ENCODE results near the gene CTSL.

The CTSL gene

GRCh38 chr9:87725900-87726709 lies at the start of gene CTSL:
Gene CTSL (plus strand): TSS chr9:87726119. CDS start chr9:87727604, 1,485 bp downstream.
- ATAC-seq, result peak; percentile 67 to 79

DNA sequence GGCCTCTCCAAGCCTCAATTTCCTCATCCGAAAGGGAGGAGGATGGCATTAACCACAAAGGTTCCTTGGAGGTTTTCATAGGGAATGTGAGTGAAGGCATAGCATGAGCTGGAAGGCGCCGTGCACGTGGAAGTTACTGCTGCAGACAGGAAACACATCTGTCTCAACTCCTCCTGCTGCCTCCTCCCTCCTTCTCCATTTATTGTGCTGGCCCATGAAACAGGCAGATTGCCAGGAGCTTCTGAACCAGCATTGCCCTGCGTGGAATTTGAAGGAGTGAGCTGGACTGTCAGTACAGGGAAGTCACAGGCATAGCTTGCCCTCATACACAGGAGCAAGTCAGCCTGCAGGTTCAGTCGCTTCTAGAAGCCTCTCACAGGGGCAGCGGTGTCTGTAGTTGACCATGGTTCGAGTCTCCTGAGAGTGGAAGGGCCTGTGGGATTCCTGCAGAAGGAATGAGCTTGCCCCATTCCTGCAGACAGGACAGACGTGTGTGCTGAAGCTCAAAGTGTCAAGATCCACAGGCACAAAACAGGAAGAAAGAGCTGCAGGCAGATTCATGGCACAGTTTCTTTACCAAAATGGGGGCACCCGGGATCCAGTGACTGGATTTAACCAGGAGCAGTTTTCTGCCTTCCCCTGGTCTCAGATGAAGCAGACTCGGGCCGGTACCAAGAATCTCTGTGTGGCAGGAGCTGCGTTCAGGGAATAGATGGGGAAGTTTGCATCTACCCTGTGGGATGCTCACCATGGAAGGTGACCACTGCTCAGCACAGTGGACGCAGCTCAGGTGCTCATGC lies 48.7 kb upstream of the CTSL start:
- no peak for ATAC-seq

GRCh38 chr9:87677776-87678587 lies 47.9 kb upstream of the CTSL start:
- ATAC-seq, result no peak

- ATAC-seq, result no peak
These were observed 47.1 kb upstream of the CTSL start for GRCh38 chr9:87678650-87679355.

DNA sequence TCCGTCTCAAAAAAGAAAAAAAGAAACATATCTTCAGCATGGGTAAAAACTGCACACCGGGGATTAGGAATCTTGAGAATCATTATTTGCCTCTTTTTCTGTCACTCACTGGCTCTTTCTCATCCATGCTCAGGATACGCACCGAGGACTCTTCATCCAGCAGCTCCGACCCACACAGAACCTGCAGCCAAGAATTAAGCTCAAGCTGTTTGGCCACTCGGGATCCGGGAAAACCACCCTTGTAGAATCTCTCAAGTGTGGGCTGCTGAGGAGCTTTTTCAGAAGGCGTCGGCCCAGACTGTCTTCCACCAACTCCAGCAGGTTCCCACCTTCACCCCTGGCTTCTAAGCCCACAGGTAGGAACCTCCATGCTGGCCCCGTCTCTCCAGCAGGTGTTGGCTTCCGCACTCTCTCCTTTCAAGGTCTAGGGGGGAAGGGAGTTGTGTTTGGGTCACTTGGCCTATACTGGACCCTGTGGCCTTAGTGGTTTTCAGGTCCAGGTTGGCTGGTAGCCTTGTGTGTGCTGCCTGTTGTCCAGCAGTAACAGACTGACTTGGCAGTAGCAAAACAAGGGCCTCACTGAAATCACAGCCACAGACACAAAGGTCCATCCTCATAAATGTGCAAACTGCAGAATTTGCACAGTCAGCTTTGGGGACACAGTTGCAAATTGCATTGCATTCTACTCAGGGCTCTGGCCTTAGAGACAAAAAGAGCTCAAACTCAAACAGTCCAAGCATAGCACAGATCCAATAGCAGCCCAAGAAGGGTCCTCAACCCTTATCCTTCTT lies 44.5 kb upstream of the CTSL start:
- no peak for ATAC-seq

DNA sequence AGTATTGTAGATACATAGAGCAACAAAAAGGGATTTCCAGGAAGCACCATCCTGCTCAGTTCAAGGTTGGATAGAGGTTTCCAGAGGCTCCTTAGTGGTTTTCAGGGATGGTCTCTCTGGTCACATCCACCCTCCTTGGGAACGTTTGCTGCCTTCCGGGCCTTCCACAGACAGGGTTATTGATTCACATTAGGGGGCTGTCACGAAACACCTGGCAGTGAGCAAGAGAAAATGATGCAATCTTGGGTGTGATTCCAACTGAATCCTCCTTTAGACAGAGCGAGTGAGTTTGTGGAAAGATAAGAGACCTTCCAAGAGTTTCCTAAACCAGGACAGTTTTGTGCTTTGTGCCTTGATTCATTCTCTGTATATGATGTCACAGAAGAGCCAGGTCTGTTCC lies 43.8 kb upstream of the CTSL start:
- no peak for ATAC-seq

DNA sequence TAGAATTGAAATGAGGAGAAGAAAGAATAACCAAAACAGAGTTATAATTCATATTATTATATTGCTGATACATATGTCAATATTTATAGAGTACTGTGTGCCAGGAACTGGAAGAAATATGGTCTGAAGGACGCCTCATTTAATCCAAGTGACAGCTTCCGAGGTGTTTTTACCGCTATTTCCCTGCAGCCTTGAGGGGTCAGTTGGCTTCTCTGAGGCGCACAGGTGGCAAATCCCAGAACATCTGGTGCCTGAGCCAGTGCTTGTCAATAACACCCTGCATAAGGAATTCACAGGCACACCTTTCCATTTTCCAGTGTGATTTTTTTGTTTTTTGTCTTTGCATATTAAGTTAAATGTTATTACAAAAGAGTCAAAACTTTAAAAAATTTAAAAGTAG lies 43.3 kb upstream of the CTSL start:
- no peak for ATAC-seq

GRCh38 chr9:87683751-87684626 lies 41.9 kb upstream of the CTSL start:
- ATAC-seq, result no peak

- ATAC-seq, result no peak
These were observed 41.2 kb upstream of the CTSL start for GRCh38 chr9:87684627-87685219.

- peak; percentile 29 to 33 for ATAC-seq
These were observed 40.5 kb upstream of the CTSL start for GRCh38 chr9:87685441-87685840.

- ATAC-seq, result peak in 1 of 2 donors; percentile 12
These were observed 39.9 kb upstream of the CTSL start for GRCh38 chr9:87685871-87686519.

GRCh38 chr9:87686520-87687090 lies 39.3 kb upstream of the CTSL start:
- ATAC-seq, result no peak

- no peak for ATAC-seq
These were observed 38.7 kb upstream of the CTSL start for GRCh38 chr9:87687207-87687606.

GRCh38 chr9:87694236-87694755 lies 31.6 kb upstream of the CTSL start:
- no peak for ATAC-seq

GRCh38 chr9:87695523-87695922 lies 30.4 kb upstream of the CTSL start:
- ATAC-seq, result no peak

DNA sequence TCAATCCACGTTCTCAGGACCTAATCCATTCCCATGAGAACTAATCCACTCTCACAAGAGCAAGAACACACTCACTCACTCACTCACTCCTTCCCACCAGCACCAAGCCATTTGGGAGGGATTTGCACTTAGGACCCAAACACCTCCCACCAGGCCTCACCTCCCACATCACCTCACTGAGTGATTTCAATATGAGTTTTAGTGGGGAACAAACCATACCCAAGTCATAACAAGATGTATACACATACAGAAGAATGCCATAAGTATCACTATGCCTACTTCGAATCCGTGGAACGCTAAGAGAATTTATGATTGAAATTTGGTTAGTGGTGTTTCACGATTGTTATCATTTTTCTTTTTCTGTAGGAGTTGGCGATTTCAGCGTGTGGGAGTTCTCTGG lies 29.3 kb upstream of the CTSL start:
- no peak for ATAC-seq

DNA sequence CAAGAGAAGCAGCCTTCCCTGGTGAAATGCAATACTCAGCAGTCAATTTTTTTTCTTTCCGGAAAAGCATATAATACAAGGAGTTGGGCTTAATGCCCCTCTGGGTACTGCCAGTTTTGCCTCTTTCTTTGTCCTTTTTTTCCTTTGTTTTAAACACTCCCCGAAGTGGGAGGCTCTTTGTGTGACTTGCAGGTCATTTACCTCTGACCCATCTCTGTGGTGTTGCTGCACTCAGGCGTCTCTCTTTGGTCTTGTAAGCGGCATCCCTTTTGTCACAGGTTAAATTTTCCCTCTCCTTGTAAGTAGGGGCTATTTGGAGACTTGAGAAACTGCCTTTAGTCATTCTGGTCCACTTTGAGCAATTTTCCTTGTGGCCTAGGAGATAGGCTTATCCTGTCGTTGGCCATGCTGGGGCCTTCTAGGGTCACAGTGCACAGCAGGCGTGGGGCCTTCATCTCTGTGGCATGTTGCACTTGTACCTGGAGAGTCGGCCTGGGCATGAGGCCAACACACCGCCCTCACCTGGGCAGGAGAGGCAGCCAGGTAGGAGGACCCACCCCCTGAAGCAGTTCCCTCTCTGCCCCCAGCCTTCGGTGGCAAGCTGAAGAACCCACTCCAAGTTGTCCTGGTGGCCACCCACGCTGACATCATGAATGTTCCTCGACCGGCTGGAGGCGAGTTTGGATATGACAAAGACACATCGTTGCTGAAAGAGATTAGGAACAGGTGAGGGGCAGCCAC lies 27.7 kb upstream of the CTSL start:
- ATAC-seq, result no peak

DNA sequence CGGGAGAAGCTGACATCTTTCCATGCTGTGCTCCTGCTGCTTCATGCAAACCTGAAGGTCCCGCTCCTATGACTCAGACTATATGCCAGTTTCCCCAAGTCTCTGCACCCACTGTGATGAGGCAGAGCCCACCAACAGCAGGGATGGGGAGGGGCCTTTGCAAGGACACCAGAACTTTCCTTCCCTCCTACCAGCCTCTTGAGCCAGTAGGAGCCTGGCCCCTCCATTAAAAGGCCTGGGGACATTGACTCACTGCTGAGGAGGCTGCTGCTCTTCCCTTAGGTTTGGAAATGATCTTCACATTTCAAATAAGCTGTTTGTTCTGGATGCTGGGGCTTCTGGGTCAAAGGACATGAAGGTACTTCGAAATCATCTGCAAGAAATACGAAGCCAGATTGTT lies 26.1 kb upstream of the CTSL start:
- ATAC-seq, result no peak
